Peyer's patch (tissue), 4 donors: ENCODE results near the gene PDE4D. TPM values are rescaled to one million over a fixed set of nuclear protein-coding genes. Genes with fewer than 3 reads are reported as not detected.

Experiments used
- DNase-seq, 3 donors: peaks; one replicate each; pipeline ENCODE4 v3.0.0-alpha.2; 2017 to 2019
- H3K27ac ChIP-seq, 4 donors: fragments of 200-600 bp; sonication (generic); one replicate each; pipeline ENCODE4 v1.5.1; 2016 to 2019
- H3K27me3 ChIP-seq, 2 donors: fragments of 200-600 bp; sonication (generic); one replicate each; pipeline ENCODE4 v1.5.1; 2019
- H3K36me3 ChIP-seq, 3 donors: fragments of 200-600 bp; sonication (generic); one replicate each; pipeline ENCODE4 v1.5.1; 2016 to 2019
- H3K4me1 ChIP-seq, 4 donors: fragments of 200-600 bp; sonication (generic); one replicate each; pipeline ENCODE4 v1.5.1; 2016 to 2019
- H3K4me3 ChIP-seq, 4 donors: fragments of 200-600 bp; sonication (generic); 1 replicate in 3 of 4; 2 replicates in 1 of 4; pipeline ENCODE4 v1.5.1; 2016 to 2019; ENCODE audit warnings: mild to moderate bottlenecking in 1 of 4
- H3K9me3 ChIP-seq, 4 donors: fragments of 200-600 bp; sonication (generic); one replicate each; pipeline ENCODE4 v1.5.1; 2016 to 2019; ENCODE audit warnings: mild to moderate bottlenecking in 1 of 4
- CTCF ChIP-seq, 6 experiments: fragments of 450-650 bp in 4 of 6; fragments of 200-600 bp in 2 of 6; sonication (generic) in 1 of 6; IDR thresholded peaks; one replicate each; pipeline ENCODE4 v1.5.1; 2017 to 2019; ENCODE audit warnings: antibody characterized with exemption in 6 of 6, mild to moderate bottlenecking in 3 of 6, moderate library complexity in 1 of 6
- POLR2A ChIP-seq, 2 donors: fragments of 450-650 bp; IDR thresholded peaks; one replicate each; pipeline ENCODE4 v1.5.1; 2017; ENCODE audit warnings: antibody characterized with exemption in 2 of 2, mild to moderate bottlenecking in 2 of 2, moderate library complexity in 2 of 2
- total RNA-seq, 4 donors: library from RNA; depleted of rRNA; stranded (reverse); fragments of >200 nt; gene quantifications; one replicate each; pipeline ENCODE4 v1.1.0, GENCODE V29; 2016

PDE4D gene
- total RNA-seq, 4 donors from 2014 or later = 19.8 to 89.1 (median 43.9) TPM

- no peaks in the 10 kb centered on the region for H3K27me3 ChIP-seq
- no peaks in the 10 kb centered on the region for H3K36me3 ChIP-seq
- H3K4me3 ChIP-seq = no peak overlapping the region
- no peak overlapping the region for H3K27ac ChIP-seq
- H3K4me1 ChIP-seq = peaks cover 0 to 18% (median 0%) of the 10 kb centered on the region in 4 donors
- TF ChIP-seq POLR2A (IDR thresholded peaks at IDR 0.05) (no peak), CTCF (IDR thresholded peaks at IDR 0.05) (no peak)
- DNase-seq = no peak
- no peaks in the 10 kb centered on the region for H3K9me3 ChIP-seq
These were observed 629.5 kb downstream of the PDE4D start for GRCh38 chr5:59264013-59264412.

- no peak overlapping the region for H3K27ac ChIP-seq
- peaks cover 0 to 18% (median 0%) of the 10 kb centered on the region in 4 donors for H3K4me1 ChIP-seq
- H3K4me3 ChIP-seq = no peak overlapping the region
- H3K9me3 ChIP-seq = no peaks in the 10 kb centered on the region
- DNase-seq = no peak
- no peak for TF ChIP-seq CTCF (IDR thresholded peaks at IDR 0.05)
- no peak for TF ChIP-seq POLR2A (IDR thresholded peaks at IDR 0.05)
- no peaks in the 10 kb centered on the region for H3K36me3 ChIP-seq
- H3K27me3 ChIP-seq = no peaks in the 10 kb centered on the region
These were observed 631.6 kb downstream of the PDE4D start for GRCh38 chr5:59261969-59262368.

GRCh38 chr5:59260973-59261372 is 632.6 kb downstream of the PDE4D start:
- DNase-seq = no peak
- TF ChIP-seq CTCF (IDR thresholded peaks at IDR 0.05) = no peak
- TF ChIP-seq POLR2A (IDR thresholded peaks at IDR 0.05) = no peak
- Histone ChIP-seq H3K27ac (no peak overlapping the region), H3K36me3 (no peaks in the 10 kb centered on the region), H3K4me3 (no peak overlapping the region), H3K9me3 (no peaks in the 10 kb centered on the region), H3K4me1 (peaks cover 0 to 11% (median 0%) of the 10 kb centered on the region in 4 donors), H3K27me3 (no peaks in the 10 kb centered on the region)

GRCh38 chr5:59260200-59260599 is 633.3 kb downstream of the PDE4D start:
- DNase-seq = no peak
- TF ChIP-seq POLR2A (IDR thresholded peaks at IDR 0.05) = no peak
- peaks cover 0 to 8% (median 0%) of the 10 kb centered on the region in 4 donors for H3K4me1 ChIP-seq

GRCh38 chr5:59259237-59259636 is 634.3 kb downstream of the PDE4D start:
- H3K36me3 ChIP-seq = no peaks in the 10 kb centered on the region
- H3K4me3 ChIP-seq = no peak overlapping the region
- no peaks in the 10 kb centered on the region for H3K4me1 ChIP-seq
- H3K27ac ChIP-seq = no peak overlapping the region
- H3K27me3 ChIP-seq = no peaks in the 10 kb centered on the region
- TF ChIP-seq POLR2A (IDR thresholded peaks at IDR 0.05) = no peak
- no peak for TF ChIP-seq CTCF (IDR thresholded peaks at IDR 0.05)
- no peaks in the 10 kb centered on the region for H3K9me3 ChIP-seq
- no peak for DNase-seq

More at GRCh38 chr5:59260200-59260599, 633.3 kb downstream of the PDE4D start:
- Histone ChIP-seq H3K27ac (no peak overlapping the region), H3K36me3 (no peaks in the 10 kb centered on the region), H3K4me3 (no peak overlapping the region), H3K27me3 (no peaks in the 10 kb centered on the region), H3K9me3 (no peaks in the 10 kb centered on the region)

GRCh38 chr5:59257488-59258400 is 635.8 kb downstream of the PDE4D start:
- Histone ChIP-seq H3K27me3 (no peaks in the 10 kb centered on the region), H3K9me3 (no peaks in the 10 kb centered on the region), H3K36me3 (no peaks in the 10 kb centered on the region), H3K4me3 (no peak overlapping the region), H3K27ac (peak overlapping the region in 1 of 4 donors; percentile 14), H3K4me1 (no peaks in the 10 kb centered on the region)
- no peak for TF ChIP-seq POLR2A (IDR thresholded peaks at IDR 0.05)
- no peak for TF ChIP-seq CTCF (IDR thresholded peaks at IDR 0.05)
- DNase-seq = no peak
